ENCODE data around the gene POGLUT2.

Gene POGLUT2

GRCh38 chr13:102763741-102764140 is 35.0 kb downstream of the POGLUT2 start:
- DNase-seq = no peak

GRCh38 chr13:102761071-102761470 is 37.7 kb downstream of the POGLUT2 start:
- DNase-seq = no peak

GRCh38 chr13:102758842-102759241 is 39.9 kb downstream of the POGLUT2 start:
- no peak for DNase-seq

GRCh38 chr13:102757006-102757405 is 41.8 kb downstream of the POGLUT2 start:
- DNase-seq = no peak

- no peak for DNase-seq
Measured at GRCh38 chr13:102751886-102752285, 46.9 kb downstream of the POGLUT2 start.

GRCh38 chr13:102742506-102742905 is 56.3 kb downstream of the POGLUT2 start:
- no peak for DNase-seq

GRCh38 chr13:102742101-102742500 is 56.7 kb downstream of the POGLUT2 start:
- DNase-seq = no peak
